Pancreas (tissue), 10 donors: ENCODE measurements around the gene ASPDH. TPM values are rescaled to one million over a fixed set of nuclear protein-coding genes. Genes with fewer than 3 reads are reported as not detected.

Source experiments
- ATAC-seq, 4 donors: fragments of 200-7000 bp; cut with Tn5 transposase; one replicate each; pipeline versions ENCODE4 v1.8.0 to v1.9.1; 2020; ENCODE audit warnings: mild to moderate bottlenecking in 4 of 4, moderate library complexity in 4 of 4
- DNase-seq, 6 donors: peaks; one replicate each; pipeline ENCODE4 v3.0.0-alpha.2; 2020
- FAIRE-seq: peaks from 2 replicates; lab custom pipeline; 2012; peaks lifted over from hg19 to GRCh38; lab: Jason Lieb, UNC
- H3K27ac ChIP-seq, 4 donors: fragments of 200-600 bp; sonication (generic); 1 replicate in 3 of 4; 2 replicates in 1 of 4; pipeline versions ENCODE4 v1.5.0 to v1.8.0; 2020
- H3K27me3 ChIP-seq, 4 donors: fragments of 200-600 bp; one replicate each; pipeline ENCODE4 v1.8.0; 2021
- H3K36me3 ChIP-seq, 3 donors: fragments of 200-600 bp; sonication (generic) in 1 of 3; one replicate each; pipeline versions ENCODE4 v1.5.0 to v1.8.0; 2020 to 2021
- H3K4me1 ChIP-seq, 3 donors: fragments of 200-600 bp; one replicate each; pipeline ENCODE4 v1.8.0; 2021
- H3K4me3 ChIP-seq, 4 donors: fragments of 200-600 bp; sonication (generic) in 2 of 4; one replicate each; pipeline versions ENCODE4 v1.5.0 to v1.8.0; 2020 to 2021
- H3K9me3 ChIP-seq, 4 donors: fragments of 200-600 bp; one replicate each; pipeline ENCODE4 v1.8.0; 2021
- CTCF ChIP-seq, 4 donors: fragments of 200-600 bp; sonication (generic) in 3 of 4; IDR thresholded peaks; one replicate each; pipeline versions ENCODE4 v1.5.0 to v1.8.0; 2021; ENCODE audit warnings: antibody characterized with exemption in 4 of 4
- WGBS, 2 donors: extraction: QIAGEN DNeasy Blood & Tissue Kit; methylation state at CpG; one replicate each; pipeline ENCODE4 v1.1.7; 2013; 5-methylcytosine and 5-hydroxymethylcytosine counted together
- intact Hi-C, 3 donors: fragments of 100-400 bp; cut with DNase I; formaldehyde crosslinking; loops; one replicate each; pipeline versions ENCODE4 v1.11.1 to v1.14.2; 2022
- polyA plus RNA-seq, 2 donors: library from polyadenylated mRNA; stranded (reverse); fragments of 200-250 nt; gene quantifications; one replicate each; pipeline ENCODE4 v1.2.3, GENCODE V29; 2013
- total RNA-seq, 6 donors: library from RNA; stranded (reverse); fragmentation: NEBNext Ultra II Directional in 4 of 6; extraction: Animal tissue kit (Norgen Biotek cat#: 25700) in 4 of 6; gene quantifications; one replicate each; pipeline versions ENCODE4 v1.2.1 to v1.2.4, GENCODE V29; 2021 to 2023
- donor health status: healthy with polysubstance abuse.
- donor health status: DM: no; HTN: no; CAD: no; lungs with moderate emphysema.
- donor health status: DM: no; HTN: no; CAD: no.
- donor health status: control.
- donor health status: control.
- donor health status: Bipolar disorder and iron deficiency.
- donor health status: DM: yes; HTN: yes; CAD: no.
- donor health status: DM: no; HTN: no; CAD: no.
- donor health status: DM: no; HTN: no; CAD: no.
- donor health status: DM: yes; HTN: yes; CAD: no.

Gene ASPDH
- total and polyA plus RNA-seq, 8 donors = 0.49 to 4.6 (median 1.2) TPM; not detected in 4

DNA sequence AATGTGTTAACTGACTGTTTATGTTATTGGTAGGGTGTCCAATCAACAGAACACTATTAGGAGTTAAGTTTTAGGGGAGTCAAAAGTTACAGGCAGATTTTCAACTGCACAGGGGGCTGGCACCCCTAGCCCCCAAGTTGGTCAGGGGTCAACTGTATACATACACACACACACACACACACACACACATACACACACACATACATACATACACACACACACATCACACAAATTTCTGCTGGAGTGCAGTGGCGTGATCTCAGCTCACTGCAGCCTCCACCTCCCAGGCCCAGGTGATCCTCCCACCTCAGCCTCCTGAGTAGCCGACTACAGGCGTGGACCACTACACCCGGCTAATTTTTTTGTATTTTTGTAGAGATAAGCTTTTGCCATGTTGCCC lies 44.3 kb upstream of the ASPDH start:
- Histone ChIP-seq H3K36me3 (no peaks in the 10 kb centered on the region), H3K27ac (no peak overlapping the region), H3K4me3 (no peak overlapping the region), H3K9me3 (no peaks in the 10 kb centered on the region), H3K4me1 (no peaks in the 10 kb centered on the region), H3K27me3 (peaks cover 0 to 9% (median 2%) of the 10 kb centered on the region in 4 donors)
- WGBS, 2 donors = 61 to 79% methylated on average over 4 of the region's 4 CpGs
- no peak for FAIRE-seq
- ATAC-seq = no peak
- no peak for TF ChIP-seq CTCF (IDR thresholded peaks at IDR 0.05)
- DNase-seq = no peak
- intact Hi-C loops = no loop called here

DNA sequence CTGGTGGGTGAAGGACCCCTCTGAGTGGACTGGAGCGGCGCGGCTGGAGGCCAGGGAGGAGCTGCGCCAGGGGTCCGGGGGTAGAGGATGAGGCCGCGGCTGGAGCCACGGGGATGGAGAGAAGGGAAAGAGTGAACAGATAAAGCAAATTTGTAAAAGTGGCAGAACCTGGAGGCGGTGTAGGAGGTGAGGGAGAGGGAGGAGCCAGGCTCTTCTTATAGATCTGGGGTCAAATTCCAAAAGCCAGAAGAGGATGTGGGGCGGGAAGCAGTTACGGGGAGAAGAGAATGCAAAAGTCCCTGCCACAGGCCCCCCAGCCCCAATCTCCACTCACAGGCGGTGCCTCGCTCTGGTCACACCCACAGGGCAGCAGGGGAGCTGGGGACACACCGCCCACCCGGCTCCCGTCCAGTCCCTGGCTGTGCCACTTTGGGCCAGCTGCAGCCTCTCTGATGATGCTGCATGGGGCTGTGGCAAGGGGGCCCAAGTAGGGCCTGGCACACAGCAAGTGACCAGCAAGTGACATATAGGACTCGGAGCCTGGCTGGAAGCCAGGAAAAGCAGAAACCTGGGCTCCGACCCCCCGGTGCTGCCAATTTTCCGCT lies 43.4 kb upstream of the ASPDH start:
- Histone ChIP-seq H3K27me3 (peaks cover 0 to 9% (median 2%) of the 10 kb centered on the region in 4 donors), H3K4me3 (no peak overlapping the region), H3K4me1 (no peaks in the 10 kb centered on the region), H3K27ac (no peak overlapping the region), H3K9me3 (no peaks in the 10 kb centered on the region), H3K36me3 (no peaks in the 10 kb centered on the region)
- intact Hi-C loops = no loop called here
- FAIRE-seq = no peak
- WGBS, 2 donors = 7 to 12% methylated on average over 20 of the region's 20 CpGs
- ATAC-seq = no peak
- no peak for TF ChIP-seq CTCF (IDR thresholded peaks at IDR 0.05)
- DNase-seq = no peak

DNA sequence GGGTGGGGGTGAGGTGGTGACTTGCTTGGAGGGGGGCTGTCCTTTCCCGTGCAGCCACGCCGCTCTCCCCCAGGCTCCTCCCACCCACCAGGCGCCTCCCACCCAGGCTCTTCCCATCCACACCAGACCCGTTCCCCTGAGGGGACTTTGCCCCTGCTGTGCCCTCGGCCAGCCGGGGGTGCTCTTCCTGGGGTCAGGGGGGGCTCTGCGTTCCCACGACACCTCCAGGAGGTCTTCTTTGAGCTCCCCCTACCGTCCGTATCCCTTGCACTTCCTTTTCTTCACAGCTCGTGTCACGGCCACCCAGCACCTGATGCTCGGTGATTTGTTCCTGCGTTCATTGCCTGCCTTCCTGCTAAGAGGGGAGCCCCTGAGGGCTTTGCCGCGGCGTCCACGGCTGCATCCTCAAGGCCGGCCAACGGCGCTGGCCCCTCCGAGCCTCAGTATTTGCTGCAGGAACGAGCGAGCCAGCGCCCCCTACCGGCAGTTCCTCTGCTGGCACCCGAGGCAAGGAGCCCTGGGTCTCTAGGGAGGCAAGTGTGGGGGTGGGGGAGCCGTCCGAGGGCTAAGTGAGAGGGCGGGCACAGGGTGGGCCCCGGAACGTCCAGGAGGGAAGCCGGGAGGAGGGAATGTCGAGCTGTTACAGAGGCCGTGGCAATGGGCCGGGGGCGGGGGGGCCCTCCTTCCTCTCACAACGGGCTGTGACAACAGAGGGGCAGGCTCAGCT lies 42.7 kb upstream of the ASPDH start:
- no peak for FAIRE-seq
- 2 to 3% methylated on average over 29 to 39 of the region's 39 CpGs for WGBS, 2 donors
- peak overlapping the region in 2 of 4 donors; percentile 13 to 36 for H3K4me3 ChIP-seq

GRCh38 chr19:50555450-50556281 lies 42.0 kb upstream of the ASPDH start:
- FAIRE-seq (no peak), ATAC-seq (no peak), DNase-seq (no peak)
- Histone ChIP-seq H3K27ac (no peak overlapping the region), H3K27me3 (peaks cover 0 to 5% (median 2%) of the 10 kb centered on the region in 4 donors), H3K36me3 (no peaks in the 10 kb centered on the region), H3K4me1 (no peaks in the 10 kb centered on the region), H3K9me3 (no peaks in the 10 kb centered on the region), H3K4me3 (peak overlapping the region in 1 of 4 donors; percentile 36)
- WGBS, 2 donors = 25% methylated on average over 26 to 28 of the region's 28 CpGs
- no peak for TF ChIP-seq CTCF (IDR thresholded peaks at IDR 0.05)
- intact Hi-C loops = no loop called here

More for the DNA sequence above, 42.7 kb upstream of the ASPDH start:
- intact Hi-C loops = no loop called here
- H3K36me3 ChIP-seq = no peaks in the 10 kb centered on the region
- ATAC-seq (peak; percentile 74 to 90 (median 80)), DNase-seq (peak in 5 of 6 donors; percentile 29 to 91 (median 54))
- no peaks in the 10 kb centered on the region for H3K9me3 ChIP-seq
- TF ChIP-seq CTCF (IDR thresholded peaks at IDR 0.05) = peak; percentile 57 to 74 (median 67)
- no peak overlapping the region for H3K27ac ChIP-seq
- H3K27me3 ChIP-seq = peaks cover 0 to 7% (median 2%) of the 10 kb centered on the region in 4 donors
- no peaks in the 10 kb centered on the region for H3K4me1 ChIP-seq
